IMR-90 (cell line): ENCODE data around the gene CHDH. TPM values are rescaled to one million over a fixed set of nuclear protein-coding genes. Genes with fewer than 3 reads are reported as not detected.

Experiments used
- ATAC-seq: fragments of 200-7000 bp; cut with Tn5 transposase; 2 replicates; pipeline ENCODE4 v1.9.1; 2020; ENCODE audit warnings: low read depth, mild to moderate bottlenecking, moderate library complexity
- BruUV-seq: library from RNA; stranded (reverse); fragments of 400-500 nt; replicated peaks from 2 replicates; lab custom pipeline; 2021; lab: Mats Ljungman, UMichigan
- CTCF ChIA-PET: fragments of 300-600 bp; formaldehyde crosslinking; extraction: SDS; loops from one replicate; lab custom pipeline; 2021; ENCODE audit warnings: antibody characterized with exemption; lab: Yijun Ruan, JAX
- POLR2A ChIA-PET: fragments of 300-600 bp; sonication (Branson Sonifier 250); formaldehyde crosslinking; loops from one replicate; lab custom pipeline; 2022; ENCODE audit warnings: antibody characterized with exemption; ENCODE audit not compliant: unreplicated experiment; lab: Charles Lee
- DNase-seq: peaks from one replicate; pipeline ENCODE4 v3.0.0; 2013
- H2AFZ ChIP-seq: replicated peaks from 2 replicates; pipeline ENCODE3; 2013; ENCODE audit warnings: low read length, mild to moderate bottlenecking; ENCODE audit not compliant: poor library complexity
- H2AK5ac ChIP-seq: 2 replicates; pipeline ENCODE4 v1.6.1; 2013; ENCODE audit warnings: low read depth, low read length, inconsistent platforms
- H2AK9ac ChIP-seq: replicated peaks from 2 replicates; pipeline ENCODE3; 2013; ENCODE audit warnings: mild to moderate bottlenecking, low read depth, low read length, moderate library complexity; ENCODE audit not compliant: poor library complexity
- H2BK120ac ChIP-seq: 2 replicates; pipeline ENCODE4 v1.6.1; 2013; ENCODE audit warnings: low read depth, low read length, inconsistent platforms
- H2BK15ac ChIP-seq: 3 replicates; pipeline ENCODE4 v1.6.1; 2013; ENCODE audit warnings: low read depth, low read length, inconsistent platforms
- H2BK20ac ChIP-seq: 2 replicates; pipeline ENCODE4 v1.6.1; 2013; ENCODE audit warnings: low read depth, mild to moderate bottlenecking, inconsistent platforms, low read length, moderate library complexity
- H2BK5ac ChIP-seq: 2 replicates; pipeline ENCODE4 v1.6.1; 2013; ENCODE audit warnings: mild to moderate bottlenecking, low read depth, low read length, inconsistent platforms; ENCODE audit not compliant: poor library complexity, severe bottlenecking
- H3K14ac ChIP-seq: replicated peaks from 2 replicates; pipeline ENCODE4 v1.6.1; 2013; ENCODE audit warnings: low read depth, low read length, inconsistent platforms
- H3K18ac ChIP-seq: 2 replicates; pipeline ENCODE4 v1.6.1; 2013; ENCODE audit warnings: low read depth, low read length, control low read depth
- H3K23ac ChIP-seq: 2 replicates; pipeline ENCODE4 v1.6.1; 2013; ENCODE audit warnings: low read depth, low read length, inconsistent platforms
- H3K27ac ChIP-seq: 2 replicates; pipeline ENCODE4 v1.5.1; 2013; ENCODE audit warnings: mild to moderate bottlenecking, control low read depth, low read length; ENCODE audit not compliant: insufficient read depth
- H3K27me3 ChIP-seq: 2 replicates; pipeline ENCODE4 v1.6.1; 2013; ENCODE audit warnings: low read length; ENCODE audit not compliant: control insufficient read depth, insufficient read depth
- H3K36me3 ChIP-seq: 2 replicates; pipeline ENCODE4 v1.6.1; 2013; ENCODE audit warnings: low read length, mixed read lengths; ENCODE audit not compliant: control insufficient read depth, insufficient read depth
- H3K4ac ChIP-seq: 2 replicates; pipeline ENCODE4 v1.6.1; 2013; ENCODE audit warnings: low read depth, low read length, inconsistent platforms
- H3K4me1 ChIP-seq: 2 replicates; pipeline ENCODE4 v1.6.1; 2013; ENCODE audit warnings: low read length, mixed read lengths; ENCODE audit not compliant: control insufficient read depth, insufficient read depth
- H3K4me2 ChIP-seq: 2 replicates; pipeline ENCODE4 v1.6.1; 2013; ENCODE audit warnings: low read depth, mild to moderate bottlenecking, control low read depth, low read length, moderate library complexity
- H3K4me3 ChIP-seq: 2 replicates; pipeline ENCODE4 v1.5.1; 2013; ENCODE audit warnings: low read depth, mild to moderate bottlenecking, control low read depth, low read length, moderate library complexity; ENCODE audit not compliant: insufficient read depth
- H3K56ac ChIP-seq: 2 replicates; pipeline ENCODE4 v1.6.1; 2013; ENCODE audit warnings: low read length, inconsistent platforms; ENCODE audit not compliant: insufficient read depth; ENCODE audit errors: extremely low read depth
- H3K79me1 ChIP-seq, 2 experiments: 2 replicates each; pipeline ENCODE4 v1.6.1; 2013; ENCODE audit warnings: low read length in 2 of 2, inconsistent platforms in 1 of 2, low read depth in 1 of 2
- H3K9ac ChIP-seq: 2 replicates; pipeline ENCODE4 v1.6.1; 2013; ENCODE audit warnings: low read depth, low read length, control low read depth
- H3K9me1 ChIP-seq: 2 replicates; pipeline ENCODE4 v1.6.1; 2013; ENCODE audit warnings: low read length, inconsistent platforms; ENCODE audit not compliant: insufficient read depth
- H3K9me3 ChIP-seq: 2 replicates; pipeline ENCODE4 v1.6.1; 2013; ENCODE audit warnings: low read length; ENCODE audit not compliant: control insufficient read depth, insufficient read depth
- H4K20me1 ChIP-seq: 2 replicates; pipeline ENCODE4 v1.6.1; 2013; ENCODE audit warnings: low read length, inconsistent platforms; ENCODE audit not compliant: insufficient read depth
- H4K5ac ChIP-seq: 2 replicates; pipeline ENCODE4 v1.6.1; 2013; ENCODE audit warnings: mild to moderate bottlenecking, low read depth, low read length, control low read depth
- H4K8ac ChIP-seq, 2 experiments: 2 replicates each; pipeline ENCODE4 v1.6.1; 2013; ENCODE audit warnings: low read depth in 2 of 2, low read length in 2 of 2, control low read depth in 1 of 2, inconsistent platforms in 1 of 2
- H4K91ac ChIP-seq: 2 replicates; pipeline ENCODE4 v1.6.1; 2013; ENCODE audit warnings: low read depth, low read length, inconsistent platforms; ENCODE audit not compliant: insufficient read depth
- BHLHE40 ChIP-seq: fragments of 150-350 bp; IDR thresholded peaks from 2 replicates; pipeline ENCODE4 v1.6.1; 2016; ENCODE audit warnings: mild to moderate bottlenecking, low read depth, low read length
- CEBPB ChIP-seq: IDR thresholded peaks from 2 replicates; pipeline ENCODE4 v1.6.1; 2012; ENCODE audit warnings: low read depth, low read length, improper control_type of control experiment
- FOS ChIP-seq: fragments of 150-350 bp; IDR thresholded peaks from 2 replicates; pipeline ENCODE4 v1.6.1; 2016; ENCODE audit warnings: low read depth, low read length
- MAFK ChIP-seq: IDR thresholded peaks from 2 replicates; pipeline ENCODE4 v1.6.1; 2012; ENCODE audit warnings: low read depth, low read length, improper control_type of control experiment
- RCOR1 ChIP-seq: IDR thresholded peaks from 2 replicates; pipeline ENCODE4 v1.6.1; 2012; ENCODE audit warnings: mild to moderate bottlenecking, low read length, improper control_type of control experiment; ENCODE audit not compliant: insufficient replicate concordance
- WGBS, 2 experiments: methylation state at CpG; one replicate each; pipeline versions ENCODE4 v1.1.5 to v1.1.7; 2013; ENCODE audit warnings: missing lambda C conversion rate in 2 of 2; ENCODE audit not compliant: insufficient read length in 1 of 2; ENCODE audit errors: extremely low coverage in 2 of 2; 5-methylcytosine and 5-hydroxymethylcytosine counted together
- dilution Hi-C: fragments of 300-500 bp; cut with HindIII; formaldehyde crosslinking; loops from one replicate; pipeline ENCODE4 v1.14.3; 2018; ENCODE audit warnings: low sequenced_read_pairs; ENCODE audit not compliant: unreplicated experiment
- in situ Hi-C: fragments of 300-500 bp; cut with MboI; formaldehyde crosslinking; loops from 3 replicates; pipeline ENCODE4 v1.14.3; 2019; ENCODE audit warnings: low sequenced_read_pairs, inconsistent platforms, mixed read lengths
- intact Hi-C: fragments of 100-400 bp; cut with micrococcal nuclease; formaldehyde crosslinking; loops from 2 replicates; pipeline ENCODE4 v1.10.0; 2022
- polyA plus RNA-seq, 3 experiments: library from polyadenylated mRNA; depleted of rRNA; stranded (reverse); fragments of >200 nt; gene quantifications; 2 replicates each; pipeline ENCODE4 v1.2.3, GENCODE V29; 2012; ENCODE audit warnings: low replicate concordance in 1 of 3
- total RNA-seq: library from RNA; depleted of rRNA; stranded (reverse); fragments of >200 nt; gene quantifications from 2 replicates; pipeline ENCODE4 v1.2.3, GENCODE V29; 2012

CHDH gene
- total and polyA plus RNA-seq, 2 of the 4 experiments (the other 2 are of a cell fraction): under 0.01 to 0.19 TPM

- no peak overlapping the region for H3K14ac ChIP-seq
- dilution Hi-C loops (no loop called here), intact Hi-C loops (no loop called here), in situ Hi-C loops (no loop called here)
- no peak overlapping the region for H3K4me3 ChIP-seq
- H4K8ac ChIP-seq: no peak overlapping the region
- BruUV-seq: no TSS peak
- no peak overlapping the region for H3K56ac ChIP-seq
- no peak overlapping the region for H2AK9ac ChIP-seq
- WGBS, 2 experiments: no CpG with 5 or more reads among the region's 7 CpGs
- no peak overlapping the region for H3K27ac ChIP-seq
- peaks cover 22% of the 10 kb centered on the region; the same call in 1 of the 2 replicates for H3K27me3 ChIP-seq
- CTCF ChIA-PET: no interaction called here
- H3K9me1 ChIP-seq: no peaks in the 10 kb centered on the region
- no peaks in the 10 kb centered on the region for H3K9me3 ChIP-seq
- no peak overlapping the region for H4K91ac ChIP-seq
- H3K9ac ChIP-seq: no peak overlapping the region
- no peaks in the 10 kb centered on the region for H4K20me1 ChIP-seq
- no peak overlapping the region for H2AK5ac ChIP-seq
- H3K36me3 ChIP-seq: no peaks in the 10 kb centered on the region
- no peak overlapping the region for H2BK5ac ChIP-seq
- H2BK15ac ChIP-seq: no peak overlapping the region
- POLR2A ChIA-PET: no interaction called here
- no peak overlapping the region for H2BK120ac ChIP-seq
- no peak overlapping the region for H3K18ac ChIP-seq
- H3K4me2 ChIP-seq: no peak overlapping the region
- no peaks in the 10 kb centered on the region for H3K4me1 ChIP-seq
- DNase-seq (no peak), ATAC-seq (no peak)
- no peak overlapping the region for H2BK20ac ChIP-seq
- H2AFZ ChIP-seq: no peak overlapping the region
- no peak overlapping the region for H3K23ac ChIP-seq
- H3K79me1 ChIP-seq: no peaks in the 10 kb centered on the region
- TF ChIP-seq RCOR1 (no peak), FOS (no peak), BHLHE40 (no peak), CEBPB (no peak), MAFK (no peak)
- H3K4ac ChIP-seq: no peak overlapping the region
- no peak overlapping the region for H4K5ac ChIP-seq
Observed at GRCh38 chr3:53766706-53767105, 79.5 kb downstream of the CHDH start.
